ENCODE data around the gene THADA.

Gene THADA

GRCh38 chr2:43619511-43619910 lies 23.7 kb upstream of the THADA start:
- TF ChIP-seq, protein P1, sequence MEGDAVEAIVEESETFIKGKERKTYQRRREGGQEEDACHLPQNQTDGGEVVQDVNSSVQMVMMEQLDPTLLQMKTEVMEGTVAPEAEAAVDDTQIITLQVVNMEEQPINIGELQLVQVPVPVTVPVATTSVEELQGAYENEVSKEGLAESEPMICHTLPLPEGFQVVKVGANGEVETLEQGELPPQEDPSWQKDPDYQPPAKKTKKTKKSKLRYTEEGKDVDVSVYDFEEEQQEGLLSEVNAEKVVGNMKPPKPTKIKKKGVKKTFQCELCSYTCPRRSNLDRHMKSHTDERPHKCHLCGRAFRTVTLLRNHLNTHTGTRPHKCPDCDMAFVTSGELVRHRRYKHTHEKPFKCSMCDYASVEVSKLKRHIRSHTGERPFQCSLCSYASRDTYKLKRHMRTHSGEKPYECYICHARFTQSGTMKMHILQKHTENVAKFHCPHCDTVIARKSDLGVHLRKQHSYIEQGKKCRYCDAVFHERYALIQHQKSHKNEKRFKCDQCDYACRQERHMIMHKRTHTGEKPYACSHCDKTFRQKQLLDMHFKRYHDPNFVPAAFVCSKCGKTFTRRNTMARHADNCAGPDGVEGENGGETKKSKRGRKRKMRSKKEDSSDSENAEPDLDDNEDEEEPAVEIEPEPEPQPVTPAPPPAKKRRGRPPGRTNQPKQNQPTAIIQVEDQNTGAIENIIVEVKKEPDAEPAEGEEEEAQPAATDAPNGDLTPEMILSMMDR (conservative IDR thresholded peaks at IDR 0.05; ENCODE audit: low read depth, low read length): no peak
- H2AFZ ChIP-seq (ENCODE audit: low read depth): no peak overlapping the region
- H3K4me3 ChIP-seq (IDR thresholded peaks at IDR 0.05; ENCODE audit: insufficient read depth, low read depth, low read length): no peak overlapping the region
- H3K9ac ChIP-seq: no peak overlapping the region
- H3K36me3 ChIP-seq (ENCODE audit: insufficient read depth): no peaks in the 10 kb centered on the region
- H3K27me3 ChIP-seq (ENCODE audit: insufficient read depth, low read depth): no peaks in the 10 kb centered on the region
- H3K79me2 ChIP-seq (ENCODE audit: insufficient read depth, low read depth): no peaks in the 10 kb centered on the region
- H4K20me1 ChIP-seq (ENCODE audit: insufficient read depth): no peaks in the 10 kb centered on the region
- no peaks in the 10 kb centered on the region for H3K4me1 ChIP-seq (ENCODE audit: low read depth, poor library complexity, severe bottlenecking)
- H3K27ac ChIP-seq: no peak overlapping the region
- H3K4me2 ChIP-seq: no peak overlapping the region

DNA sequence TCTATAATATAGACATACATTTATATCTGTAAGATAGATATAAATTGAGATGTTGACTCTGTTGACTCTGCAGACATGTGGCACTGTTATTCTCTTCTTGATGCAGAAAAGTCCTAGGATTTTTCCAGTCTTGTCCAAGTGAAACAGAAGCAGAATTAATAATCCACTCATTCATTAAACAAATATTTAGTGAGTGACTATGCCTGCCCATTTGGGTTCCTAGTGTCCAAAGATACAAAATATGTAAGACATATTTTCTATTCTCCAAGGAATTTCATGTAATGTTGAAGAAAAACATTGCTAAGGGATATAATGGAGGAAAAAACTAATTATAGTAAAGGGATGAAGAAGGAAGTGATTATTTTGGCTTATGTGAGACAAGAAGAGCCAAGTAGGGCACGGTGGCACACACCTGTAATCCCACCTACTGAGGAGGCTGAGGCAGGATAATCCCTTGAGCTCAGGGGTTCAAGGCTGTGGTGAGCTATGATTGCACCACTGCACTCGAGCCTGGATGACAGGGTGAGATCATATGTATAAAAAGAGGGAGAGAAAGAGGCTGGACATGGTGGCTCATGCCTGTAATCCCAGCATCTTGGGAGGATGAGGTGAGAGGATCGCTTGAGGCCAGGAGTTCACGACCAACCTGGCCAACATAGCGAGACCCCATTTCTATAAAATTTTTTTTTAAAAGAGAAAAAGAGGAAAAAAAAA lies 21.3 kb upstream of the THADA start:
- H3K27me3 ChIP-seq (ENCODE audit: insufficient read depth, low read depth): no peaks in the 10 kb centered on the region
- H2AFZ ChIP-seq (ENCODE audit: low read depth): no peak overlapping the region
- H3K36me3 ChIP-seq (ENCODE audit: insufficient read depth): no peaks in the 10 kb centered on the region
- H3K79me2 ChIP-seq (ENCODE audit: insufficient read depth, low read depth): no peaks in the 10 kb centered on the region
- no peak overlapping the region for H3K4me2 ChIP-seq
- no peak overlapping the region for H3K4me3 ChIP-seq (IDR thresholded peaks at IDR 0.05; ENCODE audit: insufficient read depth, low read depth, low read length)
- TF ChIP-seq, protein P1 (conservative IDR thresholded peaks at IDR 0.05; ENCODE audit: low read depth, low read length): no peak
- no peaks in the 10 kb centered on the region for H4K20me1 ChIP-seq (ENCODE audit: insufficient read depth)
- H3K4me1 ChIP-seq (ENCODE audit: low read depth, poor library complexity, severe bottlenecking): no peaks in the 10 kb centered on the region
- no peak overlapping the region for H3K9ac ChIP-seq
- no peak overlapping the region for H3K27ac ChIP-seq

DNA sequence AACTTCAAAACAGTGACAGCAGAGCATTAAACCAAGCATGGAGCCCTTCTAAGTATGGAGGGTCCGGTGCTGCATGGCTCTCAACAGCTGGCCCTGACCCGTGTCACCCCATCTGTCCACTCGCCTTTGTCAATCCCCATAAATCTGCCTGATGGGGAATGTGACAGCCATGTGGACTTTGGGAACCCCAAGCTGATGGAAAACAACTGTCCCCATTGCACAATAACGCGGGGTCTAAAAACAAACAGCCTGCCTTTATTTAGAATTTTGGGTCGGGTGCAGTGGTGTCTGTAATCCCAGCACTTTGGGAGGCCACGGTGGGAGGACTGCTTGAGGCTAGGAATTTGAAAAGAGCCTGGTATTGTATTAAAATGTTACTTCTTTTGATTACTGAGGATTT lies 17.1 kb upstream of the THADA start:
- TF ChIP-seq, protein P1 (conservative IDR thresholded peaks at IDR 0.05; ENCODE audit: low read depth, low read length): no peak
- Histone ChIP-seq H3K9ac (no peak overlapping the region), H3K4me1 (ENCODE audit: low read depth, poor library complexity, severe bottlenecking) (no peaks in the 10 kb centered on the region), H3K4me2 (no peak overlapping the region), H3K4me3 (IDR thresholded peaks at IDR 0.05; ENCODE audit: insufficient read depth, low read depth, low read length) (no peak overlapping the region), H3K36me3 (ENCODE audit: insufficient read depth) (no peaks in the 10 kb centered on the region), H3K79me2 (ENCODE audit: insufficient read depth, low read depth) (no peaks in the 10 kb centered on the region), H3K27ac (no peak overlapping the region), H4K20me1 (ENCODE audit: insufficient read depth) (no peaks in the 10 kb centered on the region), H2AFZ (ENCODE audit: low read depth) (0 out of 2 replicates have a peak overlapping the region, but pooled peaks have one; percentile 4), H3K27me3 (ENCODE audit: insufficient read depth, low read depth) (no peaks in the 10 kb centered on the region)

DNA sequence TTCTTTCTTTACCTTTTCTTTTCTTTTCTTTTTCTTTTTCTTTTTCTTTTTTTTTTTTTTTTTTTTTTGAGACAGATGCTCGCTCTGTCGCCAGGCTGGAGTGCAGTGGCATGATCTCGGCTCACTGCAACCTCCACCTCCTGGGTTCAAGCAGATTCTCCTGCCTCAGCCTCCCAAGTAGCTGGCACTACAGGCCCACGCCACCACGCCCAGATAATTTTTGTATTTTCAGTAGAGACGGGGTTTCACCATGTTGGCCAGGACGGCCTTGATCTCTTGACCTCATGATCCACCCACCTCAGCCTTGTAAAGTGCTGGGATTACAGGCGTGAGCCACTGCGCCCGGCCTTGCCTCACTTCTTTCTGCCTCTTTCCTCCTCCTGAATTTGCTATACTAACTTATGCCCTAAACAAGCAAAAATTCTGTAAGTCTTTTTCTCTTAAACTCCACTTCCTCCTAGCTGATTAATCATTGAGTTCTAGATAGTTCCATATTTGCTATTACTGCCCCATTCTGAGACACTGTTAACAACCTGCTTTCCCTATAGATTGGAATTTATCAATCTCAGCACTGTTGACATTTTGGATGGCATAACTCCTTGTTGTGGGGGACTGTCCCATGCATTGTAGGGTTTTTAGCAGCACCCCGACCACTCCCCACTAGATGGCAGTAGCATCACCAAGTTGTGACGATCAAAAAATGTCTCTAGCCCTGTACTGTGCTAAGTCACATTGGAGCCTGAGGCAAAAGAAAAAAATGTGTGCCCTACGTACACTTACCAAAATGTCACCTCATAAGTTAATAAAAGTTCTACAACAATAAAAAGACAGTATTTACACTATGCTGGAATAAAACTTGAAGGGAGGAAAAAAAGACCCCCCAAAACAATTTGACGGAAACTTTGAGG lies 16.4 kb upstream of the THADA start:
- H4K20me1 ChIP-seq (ENCODE audit: insufficient read depth): no peaks in the 10 kb centered on the region
- no peak overlapping the region for H3K9ac ChIP-seq
- no peak overlapping the region for H3K4me3 ChIP-seq (IDR thresholded peaks at IDR 0.05; ENCODE audit: insufficient read depth, low read depth, low read length)
- no peak overlapping the region for H3K4me2 ChIP-seq
- H3K4me1 ChIP-seq (ENCODE audit: low read depth, poor library complexity, severe bottlenecking): no peaks in the 10 kb centered on the region
- no peaks in the 10 kb centered on the region for H3K27me3 ChIP-seq (ENCODE audit: insufficient read depth, low read depth)
- H3K36me3 ChIP-seq (ENCODE audit: insufficient read depth): no peaks in the 10 kb centered on the region
- 0 out of 2 replicates have a peak overlapping the region, but pooled peaks have one; percentile 4 for H2AFZ ChIP-seq (ENCODE audit: low read depth)
- H3K79me2 ChIP-seq (ENCODE audit: insufficient read depth, low read depth): no peaks in the 10 kb centered on the region
- TF ChIP-seq, protein P1 (conservative IDR thresholded peaks at IDR 0.05; ENCODE audit: low read depth, low read length): peak; percentile 97
- no peak overlapping the region for H3K27ac ChIP-seq

Data from KMS-11 (cell line).